ENCODE data around the gene ASPHD1. TPM values are rescaled to one million over a fixed set of nuclear protein-coding genes. Genes with fewer than 3 reads are reported as not detected.

ASPHD1 gene
- total RNA-seq, 4 donors from 2014 or later, result 0.42 TPM; not detected in 3

- no peak for ATAC-seq
- WGBS, 2 donors (ENCODE audit: low coverage in 1 of 2), result 100% methylated on average over 1 of the region's 1 CpG; no CpG with 5 or more reads in 1 of the 2 donors
- Histone ChIP-seq H3K27me3 (no peaks in the 10 kb centered on the region), H3K4me1 (no peaks in the 10 kb centered on the region), H3K36me3 (peaks cover 0 to 78% of the 10 kb centered on the region in 2 donors), H3K9me3 (no peaks in the 10 kb centered on the region), H3K27ac (no peak overlapping the region), H3K4me3 (no peak overlapping the region)
- TF ChIP-seq EP300 (IDR thresholded peaks at IDR 0.05), result no peak
- TF ChIP-seq POLR2AphosphoS5 (IDR thresholded peaks at IDR 0.05), result no peak
- TF ChIP-seq CTCF (IDR thresholded peaks at IDR 0.05), result no peak
- no peak for TF ChIP-seq POLR2A (IDR thresholded peaks at IDR 0.05)
Measured at GRCh38 chr16:29916979-29917378, 16.7 kb downstream of the ASPHD1 start.

GRCh38 chr16:29920288-29921033, 20.2 kb downstream of the ASPHD1 start:
- Histone ChIP-seq H3K4me3 (no peak overlapping the region), H3K27me3 (no peaks in the 10 kb centered on the region), H3K36me3 (peaks cover 0 to 67% of the 10 kb centered on the region in 2 donors), H3K4me1 (peaks cover 0 to 20% (median 8%) of the 10 kb centered on the region in 3 donors), H3K27ac (no peak overlapping the region), H3K9me3 (no peaks in the 10 kb centered on the region)
- 73 to 75% methylated on average over 4 to 6 of the region's 6 CpGs for WGBS, 2 donors (ENCODE audit: low coverage in 1 of 2)
- ATAC-seq, result no peak
- TF ChIP-seq POLR2A (IDR thresholded peaks at IDR 0.05), result no peak
- no peak for TF ChIP-seq POLR2AphosphoS5 (IDR thresholded peaks at IDR 0.05)

GRCh38 chr16:29921034-29921385, 20.7 kb downstream of the ASPHD1 start:
- Histone ChIP-seq H3K4me1 (peaks cover 0 to 21% (median 8%) of the 10 kb centered on the region in 3 donors), H3K36me3 (peaks cover 0 to 63% of the 10 kb centered on the region in 2 donors), H3K27ac (no peak overlapping the region), H3K4me3 (no peak overlapping the region), H3K9me3 (no peaks in the 10 kb centered on the region), H3K27me3 (no peaks in the 10 kb centered on the region)
- 56 to 68% methylated on average over 3 of the region's 3 CpGs for WGBS, 2 donors (ENCODE audit: low coverage in 1 of 2)
- no peak for TF ChIP-seq POLR2A (IDR thresholded peaks at IDR 0.05)
- no peak for TF ChIP-seq CTCF (IDR thresholded peaks at IDR 0.05)
- no peak for TF ChIP-seq EP300 (IDR thresholded peaks at IDR 0.05)
- ATAC-seq, result no peak

- Histone ChIP-seq H3K4me1 (peaks cover 0 to 32% (median 15%) of the 10 kb centered on the region in 3 donors), H3K36me3 (peaks cover 0 to 53% of the 10 kb centered on the region in 2 donors), H3K9me3 (no peaks in the 10 kb centered on the region), H3K27me3 (no peaks in the 10 kb centered on the region), H3K4me3 (no peak overlapping the region), H3K27ac (no peak overlapping the region)
- ATAC-seq, result no peak
- WGBS, 2 donors (ENCODE audit: low coverage in 1 of 2), result 89% methylated on average over 2 of the region's 2 CpGs; no CpG with 5 or more reads in 1 of the 2 donors
- TF ChIP-seq EP300 (IDR thresholded peaks at IDR 0.05), result no peak
- TF ChIP-seq POLR2AphosphoS5 (IDR thresholded peaks at IDR 0.05), result no peak
- TF ChIP-seq CTCF (IDR thresholded peaks at IDR 0.05), result no peak
- no peak for TF ChIP-seq POLR2A (IDR thresholded peaks at IDR 0.05)
Measured at GRCh38 chr16:29922326-29922725, 22.0 kb downstream of the ASPHD1 start.

GRCh38 chr16:29922986-29923501, 22.8 kb downstream of the ASPHD1 start:
- WGBS, 2 donors (ENCODE audit: low coverage in 1 of 2), result 93% methylated on average over 9 of the region's 12 CpGs; no CpG with 5 or more reads in 1 of the 2 donors
- TF ChIP-seq POLR2A (IDR thresholded peaks at IDR 0.05) (no peak), EP300 (IDR thresholded peaks at IDR 0.05) (no peak), CTCF (IDR thresholded peaks at IDR 0.05) (no peak), POLR2AphosphoS5 (IDR thresholded peaks at IDR 0.05) (no peak)
- peaks cover 0 to 36% (median 15%) of the 10 kb centered on the region in 3 donors for H3K4me1 ChIP-seq
- no peak overlapping the region for H3K4me3 ChIP-seq
- ATAC-seq, result no peak
- H3K36me3 ChIP-seq, result peaks cover 0 to 48% of the 10 kb centered on the region in 2 donors
- H3K27ac ChIP-seq, result no peak overlapping the region
- no peaks in the 10 kb centered on the region for H3K27me3 ChIP-seq
- H3K9me3 ChIP-seq, result no peaks in the 10 kb centered on the region
